Neuron (in vitro differentiated cells): Measurements from ENCODE around the gene C11orf54.

ENCODE experiments used
- H2AFZ ChIP-seq: one replicate; pipeline ENCODE4 v1.6.1; 2013; ENCODE audit warnings: low read depth, mild to moderate bottlenecking, inconsistent platforms, low read length, moderate library complexity
- H3K27me3 ChIP-seq: one replicate; pipeline ENCODE4 v1.6.1; 2013; ENCODE audit warnings: low read length; ENCODE audit not compliant: insufficient read depth
- H3K36me3 ChIP-seq: one replicate; pipeline ENCODE4 v1.6.1; 2013; ENCODE audit warnings: low read length; ENCODE audit not compliant: insufficient read depth
- H3K4me1 ChIP-seq: one replicate; pipeline ENCODE4 v1.6.1; 2013; ENCODE audit warnings: low read length; ENCODE audit not compliant: insufficient read depth
- H3K4me3 ChIP-seq: 2 replicates; pipeline ENCODE4 v1.5.1; 2013; ENCODE audit warnings: mild to moderate bottlenecking, low read length, moderate library complexity
- H3K9me3 ChIP-seq: one replicate; pipeline ENCODE4 v1.6.1; 2013; ENCODE audit warnings: low read length

Gene C11orf54

DNA sequence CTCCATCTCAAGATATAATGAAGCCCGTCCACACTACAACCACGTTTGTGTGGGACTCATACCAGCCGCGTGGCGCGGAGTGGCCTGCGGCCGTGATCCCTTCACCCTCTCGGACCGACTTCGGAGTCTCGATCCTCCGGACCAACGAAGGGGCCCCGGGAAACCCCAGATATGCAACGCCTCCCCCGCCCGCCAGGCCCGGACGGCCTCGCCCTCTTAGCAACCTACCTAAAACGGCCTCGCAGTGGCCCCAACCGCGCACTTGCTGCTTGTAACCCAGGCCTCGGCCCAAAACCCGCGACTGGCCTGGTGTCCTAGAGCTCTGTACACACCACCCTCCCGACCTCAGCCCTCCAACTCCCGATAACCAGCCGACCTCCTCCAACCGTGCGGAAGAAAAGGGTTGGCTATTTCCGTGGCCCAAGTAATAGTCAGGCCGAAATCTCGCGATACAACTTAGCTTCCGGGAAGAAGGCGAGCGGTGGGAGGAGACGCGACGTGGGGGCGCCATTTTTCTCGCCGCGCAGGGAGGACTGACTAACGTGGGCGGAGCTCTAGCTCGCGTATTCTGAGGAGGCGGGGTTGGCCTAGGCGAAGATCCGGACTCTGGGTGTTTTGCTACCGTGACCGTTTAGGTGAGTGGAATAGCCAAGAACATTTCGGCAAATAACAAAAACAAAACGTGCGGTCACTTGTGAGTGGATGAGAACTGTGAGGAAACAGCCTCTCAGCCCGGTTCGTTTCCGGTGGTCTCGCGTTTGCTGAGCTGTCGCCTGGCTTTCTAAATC lies at the start of gene C11orf54, which contains the start of gene TAF1D:
Gene C11orf54 (plus strand): TSS at position 579 of the 788 bp plus-strand sequence. CDS start 5,722 bp downstream, outside the sequence.
Gene TAF1D (minus strand): TSS at position 402 of the 788 bp plus-strand sequence. CDS start 2,191 bp downstream, outside the sequence.
- H3K4me3 ChIP-seq: peak within 1 kb of the TSS; percentile 96
- H3K36me3 ChIP-seq: peaks cover 40% of the 10 kb centered on the region
- no peaks in the 10 kb centered on the region for H3K27me3 ChIP-seq
- no peaks in the 10 kb centered on the region for H3K9me3 ChIP-seq
- peaks cover 29% of the 10 kb centered on the region for H3K4me1 ChIP-seq
- H2AFZ ChIP-seq: peak within 1 kb of the TSS; percentile 89

DNA sequence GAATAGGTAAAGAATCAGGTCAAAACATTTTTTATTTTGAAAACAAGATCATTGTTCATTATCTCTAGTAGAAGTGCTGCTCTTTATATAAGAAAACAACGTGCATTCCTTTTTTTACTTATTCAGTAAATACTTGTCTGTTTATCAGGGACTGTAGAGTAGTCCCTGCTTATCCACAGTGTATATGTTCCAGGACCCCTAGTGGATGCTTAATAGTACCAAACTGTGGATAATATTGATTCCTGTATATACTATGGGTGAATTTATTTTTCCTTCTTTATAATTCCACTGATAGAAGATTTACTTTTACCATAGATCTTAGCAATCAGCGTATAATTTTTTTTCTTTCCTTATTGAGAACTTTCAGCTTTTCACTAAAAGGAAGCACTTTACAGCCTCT lies 47.4 kb upstream of the C11orf54 start:
- Histone ChIP-seq H3K4me1 (no peaks in the 10 kb centered on the region), H2AFZ (no peak overlapping the region), H3K27me3 (no peaks in the 10 kb centered on the region), H3K36me3 (peaks cover 81% of the 10 kb centered on the region), H3K4me3 (no peak overlapping the region), H3K9me3 (no peaks in the 10 kb centered on the region)

DNA sequence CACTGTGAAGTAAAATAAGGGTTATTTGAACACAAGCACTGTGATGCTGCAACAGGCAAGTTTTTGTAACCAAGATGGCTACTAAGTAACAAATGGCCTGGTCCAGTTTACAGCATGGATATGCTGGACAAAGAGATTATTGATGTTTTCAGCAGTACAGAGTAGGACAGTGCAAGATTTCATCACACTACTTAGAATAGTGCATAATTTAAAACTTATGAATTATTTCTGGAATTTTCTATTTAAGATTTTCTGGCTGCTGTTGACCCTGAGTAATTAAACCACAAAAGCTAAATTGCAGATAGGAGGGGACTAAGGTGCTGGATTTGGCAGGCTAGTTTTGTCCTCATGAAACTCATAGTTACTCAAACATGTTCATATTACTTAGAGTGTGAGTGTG lies 46.9 kb upstream of the C11orf54 start:
- Histone ChIP-seq H3K27me3 (no peaks in the 10 kb centered on the region), H3K36me3 (peaks cover 81% of the 10 kb centered on the region), H3K4me3 (no peak overlapping the region), H3K9me3 (no peaks in the 10 kb centered on the region), H2AFZ (no peak overlapping the region), H3K4me1 (no peaks in the 10 kb centered on the region)

DNA sequence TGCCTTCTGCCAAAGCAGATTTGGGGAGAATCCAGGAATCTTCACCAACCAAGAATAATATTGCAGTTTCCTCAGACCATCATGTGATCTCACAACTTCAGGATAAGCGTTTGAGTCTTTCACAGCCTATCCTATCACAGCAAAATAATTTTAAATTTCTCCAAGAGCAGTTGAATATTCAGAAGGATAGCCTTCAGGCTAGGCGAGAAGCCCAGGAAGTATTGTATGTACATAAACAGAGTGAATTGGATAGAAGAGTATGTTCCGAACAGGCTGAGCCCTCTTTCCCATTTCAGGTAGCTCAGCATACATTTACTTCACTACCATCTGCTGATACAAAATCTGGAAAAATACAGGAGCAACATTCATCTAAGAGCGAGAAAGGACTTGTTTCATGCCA lies 43.9 kb upstream of the C11orf54 start:
- Histone ChIP-seq H3K4me3 (no peak overlapping the region), H3K4me1 (no peaks in the 10 kb centered on the region), H3K36me3 (peaks cover 86% of the 10 kb centered on the region), H3K9me3 (no peaks in the 10 kb centered on the region), H3K27me3 (no peaks in the 10 kb centered on the region), H2AFZ (no peak overlapping the region)

DNA sequence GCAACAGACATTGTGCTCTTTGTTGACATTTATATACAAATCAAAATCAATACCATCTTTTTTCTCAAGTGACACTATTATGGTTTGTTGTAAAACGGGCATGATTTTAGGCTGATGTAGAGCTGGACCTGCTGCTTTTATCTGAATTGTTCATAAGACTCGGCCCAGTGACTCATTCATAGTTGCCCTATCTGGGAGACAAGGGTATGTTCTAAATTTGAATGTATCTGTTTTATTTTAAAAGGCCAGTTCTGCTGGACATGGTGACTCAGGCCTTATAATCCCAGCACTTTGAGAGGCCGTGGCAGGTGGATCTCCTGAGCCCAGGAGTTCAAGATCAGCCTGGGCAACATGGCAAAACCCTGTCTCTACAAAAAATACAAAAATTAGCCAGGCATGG lies 40.6 kb upstream of the C11orf54 start:
- Histone ChIP-seq H3K4me1 (no peaks in the 10 kb centered on the region), H3K36me3 (peaks cover 83% of the 10 kb centered on the region), H3K4me3 (no peak overlapping the region), H3K9me3 (no peaks in the 10 kb centered on the region), H3K27me3 (no peaks in the 10 kb centered on the region), H2AFZ (no peak overlapping the region)

DNA sequence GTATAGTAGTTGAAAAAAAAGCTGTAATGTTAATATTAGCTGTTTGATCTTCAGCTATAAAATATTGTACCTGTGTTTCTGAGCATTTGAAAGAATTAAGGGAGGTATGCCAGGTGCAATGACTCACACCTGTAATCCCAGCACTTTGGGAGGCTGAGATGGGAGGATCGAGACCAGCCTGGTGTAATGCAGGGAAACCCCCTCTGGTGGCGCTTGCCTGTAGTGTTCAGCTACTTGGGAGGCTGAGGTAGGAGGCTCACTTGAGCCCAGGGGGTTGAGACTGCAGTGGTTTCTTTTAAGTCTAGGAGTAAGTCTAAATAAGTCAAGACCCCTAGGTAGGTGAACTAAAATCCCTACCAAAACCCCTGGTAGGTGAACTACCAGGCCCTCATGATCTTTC lies 37.2 kb upstream of the C11orf54 start:
- Histone ChIP-seq H3K27me3 (no peaks in the 10 kb centered on the region), H3K36me3 (peaks cover 72% of the 10 kb centered on the region), H2AFZ (no peak overlapping the region), H3K4me1 (no peaks in the 10 kb centered on the region), H3K4me3 (no peak overlapping the region), H3K9me3 (peaks cover 9% of the 10 kb centered on the region)

DNA sequence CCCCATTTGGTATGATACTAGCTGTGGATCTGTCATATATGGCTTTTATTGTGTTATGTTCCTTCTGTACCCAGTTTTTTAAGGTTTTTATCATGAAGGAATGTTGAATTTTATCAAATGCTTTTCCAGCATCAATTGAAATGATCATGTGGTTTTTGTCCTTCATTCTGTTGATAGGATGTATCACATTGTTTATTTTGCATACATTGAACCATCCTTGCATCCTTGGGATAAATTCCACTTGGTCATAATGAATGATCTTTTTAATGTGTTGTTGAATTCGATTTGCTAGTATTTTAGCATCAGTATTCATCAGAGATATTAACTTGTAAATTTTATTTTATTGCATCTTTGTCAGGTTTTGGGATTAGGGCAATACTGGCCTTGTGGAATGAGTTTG lies 31.2 kb upstream of the C11orf54 start:
- Histone ChIP-seq H3K36me3 (peaks cover 44% of the 10 kb centered on the region), H2AFZ (no peak overlapping the region), H3K4me3 (no peak overlapping the region), H3K4me1 (no peaks in the 10 kb centered on the region), H3K9me3 (peaks cover 17% of the 10 kb centered on the region), H3K27me3 (no peaks in the 10 kb centered on the region)

DNA sequence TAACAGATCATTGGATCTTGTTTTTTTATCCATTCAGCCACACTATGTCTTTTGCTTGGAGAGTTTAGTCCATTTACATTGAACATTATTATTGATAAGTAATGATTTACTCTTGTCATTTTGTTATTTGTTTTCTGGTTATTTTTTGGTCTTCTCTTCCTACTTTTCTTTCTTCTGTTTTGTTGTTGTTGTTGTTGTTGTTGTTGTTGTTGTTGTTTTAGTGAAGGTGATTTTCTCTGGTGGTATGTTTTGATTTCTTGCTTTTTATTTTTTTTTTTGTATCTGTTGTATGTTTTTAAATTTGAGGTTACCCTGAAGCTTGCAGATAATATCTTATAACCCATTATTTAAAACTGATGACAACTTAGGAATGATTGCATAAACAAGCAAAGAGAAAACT lies 28.8 kb upstream of the C11orf54 start:
- Histone ChIP-seq H3K4me1 (no peaks in the 10 kb centered on the region), H3K4me3 (no peak overlapping the region), H2AFZ (no peak overlapping the region), H3K36me3 (peaks cover 42% of the 10 kb centered on the region), H3K27me3 (no peaks in the 10 kb centered on the region), H3K9me3 (peaks cover 17% of the 10 kb centered on the region)

DNA sequence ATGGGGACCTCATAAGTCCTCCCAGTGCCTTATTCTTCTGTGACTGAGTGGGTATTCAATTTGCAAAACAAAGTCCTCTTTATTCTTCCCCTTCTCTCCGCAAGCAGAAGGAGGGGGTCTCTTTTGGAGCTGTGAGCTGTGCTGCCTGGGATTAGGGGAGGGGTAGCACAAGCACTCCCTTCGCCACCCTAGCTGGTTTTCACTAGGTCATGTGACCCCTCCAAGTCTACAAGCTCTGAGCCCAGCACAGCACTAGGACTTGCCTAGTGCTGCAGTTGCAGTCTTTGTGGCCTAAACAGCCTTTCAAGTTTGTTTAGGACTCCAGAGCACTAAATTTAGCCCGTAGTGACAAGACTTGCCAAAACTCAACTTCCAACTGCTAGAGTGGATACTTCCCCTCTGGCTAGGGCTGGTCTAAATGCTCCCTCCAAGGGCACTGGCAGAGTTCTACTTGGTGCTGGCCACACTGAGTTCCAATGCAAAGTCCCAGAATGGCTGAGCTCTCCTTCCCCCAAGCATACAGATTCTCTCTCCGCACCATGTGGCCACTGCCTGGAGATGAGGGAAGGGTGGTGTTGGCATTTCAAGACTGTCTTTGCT lies 25.6 kb upstream of the C11orf54 start:
- peaks cover 29% of the 10 kb centered on the region for H3K36me3 ChIP-seq

DNA sequence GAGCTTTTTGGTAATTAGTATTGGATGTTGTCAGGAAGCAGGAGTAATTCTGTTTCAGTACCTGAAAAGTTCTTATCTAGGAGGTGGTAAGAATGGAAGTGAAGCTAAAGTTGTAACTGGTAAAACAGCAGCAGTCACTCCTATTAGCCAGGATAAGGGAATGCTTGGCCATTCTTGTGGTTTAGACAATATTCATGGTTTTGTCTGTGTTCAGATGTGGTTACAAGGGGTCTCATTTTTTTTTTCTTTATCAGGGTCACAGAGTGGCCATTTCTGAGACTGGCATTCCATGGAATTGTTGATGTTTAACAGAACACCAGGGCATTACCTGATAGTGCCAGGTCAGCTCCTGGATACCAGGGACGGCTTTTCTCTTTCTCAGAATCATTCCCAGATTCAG lies 24.0 kb upstream of the C11orf54 start:
- Histone ChIP-seq H3K9me3 (no peaks in the 10 kb centered on the region), H3K36me3 (peaks cover 41% of the 10 kb centered on the region), H3K4me1 (no peaks in the 10 kb centered on the region), H3K4me3 (no peak overlapping the region), H3K27me3 (no peaks in the 10 kb centered on the region), H2AFZ (no peak overlapping the region)

More for the DNA sequence above, 25.6 kb upstream of the C11orf54 start:
- H3K4me3 ChIP-seq: no peak overlapping the region
- H3K4me1 ChIP-seq: no peaks in the 10 kb centered on the region
- no peaks in the 10 kb centered on the region for H3K27me3 ChIP-seq
- H2AFZ ChIP-seq: no peak overlapping the region
- H3K9me3 ChIP-seq: no peaks in the 10 kb centered on the region

DNA sequence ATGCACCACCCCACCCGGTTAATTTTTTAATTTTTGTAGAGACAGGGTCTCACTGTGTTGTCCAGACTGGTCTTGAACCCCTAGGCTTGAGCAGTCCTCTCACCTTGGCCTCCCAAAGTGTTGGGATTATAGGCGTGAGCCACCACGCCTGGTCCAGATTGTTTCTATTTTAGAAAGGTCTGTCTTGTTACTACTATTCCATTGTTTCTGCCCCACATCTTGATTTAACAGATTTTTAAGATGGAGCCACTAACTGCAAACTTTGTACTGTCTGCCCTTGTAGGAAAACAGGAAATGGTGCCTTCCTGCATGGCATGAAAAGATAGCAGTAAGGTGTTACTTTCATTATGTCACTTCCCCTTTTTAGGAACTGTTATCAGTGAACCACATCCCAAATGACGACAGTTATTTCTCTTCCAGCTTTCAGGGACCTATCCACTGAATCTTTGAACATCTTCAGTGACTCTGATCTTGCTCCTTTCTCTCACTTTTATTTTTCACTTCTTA lies 23.4 kb upstream of the C11orf54 start:
- H3K9me3 ChIP-seq: no peaks in the 10 kb centered on the region
- H2AFZ ChIP-seq: no peak overlapping the region
- no peaks in the 10 kb centered on the region for H3K4me1 ChIP-seq
- no peaks in the 10 kb centered on the region for H3K27me3 ChIP-seq
- H3K36me3 ChIP-seq: peaks cover 46% of the 10 kb centered on the region
- no peak overlapping the region for H3K4me3 ChIP-seq

DNA sequence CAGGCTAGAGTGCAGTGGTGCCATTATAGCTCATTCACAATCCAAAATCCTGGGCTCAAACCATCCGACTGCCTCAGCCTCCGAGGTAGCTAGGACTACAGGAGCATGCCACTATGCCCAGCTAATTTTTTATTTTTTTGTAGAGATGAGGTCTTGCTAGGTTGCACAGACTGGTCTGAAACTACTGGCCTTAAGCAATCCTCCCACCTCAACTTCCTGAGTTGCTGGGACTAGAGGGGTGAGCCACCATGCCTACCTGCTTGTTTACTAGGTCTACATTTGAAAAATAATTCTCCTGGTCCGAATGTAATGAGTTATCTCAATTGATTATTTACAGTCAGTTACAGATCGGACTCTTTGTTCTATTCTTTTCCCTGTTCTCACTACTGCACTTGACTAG lies 22.2 kb upstream of the C11orf54 start:
- H3K4me3 ChIP-seq: no peak overlapping the region
- H3K36me3 ChIP-seq: peaks cover 42% of the 10 kb centered on the region
- H3K4me1 ChIP-seq: no peaks in the 10 kb centered on the region
- H2AFZ ChIP-seq: no peak overlapping the region
- H3K27me3 ChIP-seq: no peaks in the 10 kb centered on the region
- H3K9me3 ChIP-seq: no peaks in the 10 kb centered on the region

DNA sequence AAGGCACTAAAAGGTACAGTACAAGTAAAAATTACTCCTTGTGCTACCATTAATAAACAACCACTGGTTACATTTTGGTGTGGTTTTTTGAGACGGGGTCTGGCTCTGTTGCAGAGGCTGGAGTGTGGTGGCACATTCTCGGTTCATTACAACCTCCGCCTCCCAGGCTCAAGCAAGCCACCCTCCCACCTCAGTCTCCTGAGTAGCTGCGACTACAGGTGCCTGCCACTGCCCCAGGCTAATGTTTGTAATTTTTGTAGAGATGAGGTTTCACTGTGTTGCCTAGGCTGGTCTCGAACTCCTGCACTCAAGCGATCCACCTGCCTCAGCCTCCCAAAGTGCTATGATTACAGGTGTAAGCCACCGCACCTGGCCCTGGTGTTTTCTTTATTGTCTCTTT lies 20.9 kb upstream of the C11orf54 start:
- Histone ChIP-seq H3K27me3 (no peaks in the 10 kb centered on the region), H3K36me3 (peaks cover 43% of the 10 kb centered on the region), H3K4me1 (no peaks in the 10 kb centered on the region), H3K4me3 (no peak overlapping the region), H3K9me3 (no peaks in the 10 kb centered on the region), H2AFZ (no peak overlapping the region)
